GM12873 (cell line): ENCODE measurements around the gene TLE5.

ENCODE experiments used
- TF ChIP-seq, protein P1 (sequence below): IDR thresholded peaks from 2 replicates; pipeline ENCODE4 v1.5.1; 2012; ENCODE audit warnings: low read depth, mild to moderate bottlenecking, moderate library complexity, low read length, control low read depth; ENCODE audit not compliant: insufficient read depth; ENCODE audit errors: missing control alignments

Gene TLE5

DNA sequence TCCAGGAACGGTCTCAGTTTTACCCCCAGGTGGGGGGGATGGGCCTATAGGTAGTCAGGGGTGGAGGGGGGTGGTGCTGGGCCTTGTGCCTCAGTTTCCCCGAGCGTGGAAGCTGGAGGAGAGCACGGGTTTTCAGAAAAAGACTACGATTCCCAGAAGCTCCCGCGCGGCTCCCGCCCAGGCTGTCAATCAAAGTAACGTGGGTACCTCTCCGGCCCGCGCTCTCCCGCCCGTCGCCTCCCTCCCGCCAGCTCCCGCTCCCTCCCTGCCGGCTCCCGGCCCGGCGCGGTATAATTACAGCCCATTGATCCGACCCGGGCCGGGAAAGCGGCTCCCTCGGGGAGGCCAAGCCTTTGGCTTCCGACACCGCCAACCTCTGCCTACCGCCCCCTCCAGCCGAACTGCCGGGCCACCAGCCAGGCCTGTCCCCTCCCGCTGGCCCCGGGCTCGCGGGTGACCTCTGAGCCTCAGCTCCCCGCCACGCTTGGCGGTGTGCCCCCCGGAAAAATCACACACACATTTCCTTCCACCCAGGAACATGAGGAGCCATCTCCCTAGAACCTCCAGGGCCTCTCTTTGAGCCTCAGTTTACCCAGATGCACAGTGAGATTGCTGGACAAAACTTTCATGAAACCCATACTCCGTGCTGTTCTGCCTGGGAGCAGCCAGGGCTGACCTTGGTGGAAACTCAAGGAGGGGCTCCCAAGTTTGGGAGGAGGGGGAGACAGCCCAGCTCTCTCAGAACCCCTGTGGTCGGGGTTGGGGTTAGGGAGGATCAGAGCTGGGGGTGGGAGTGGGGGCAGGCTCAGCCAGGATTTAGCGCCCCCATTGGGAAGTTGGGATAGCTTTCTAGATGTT is 25.9 kb downstream of the TLE5 start:
- TF ChIP-seq, protein P1, sequence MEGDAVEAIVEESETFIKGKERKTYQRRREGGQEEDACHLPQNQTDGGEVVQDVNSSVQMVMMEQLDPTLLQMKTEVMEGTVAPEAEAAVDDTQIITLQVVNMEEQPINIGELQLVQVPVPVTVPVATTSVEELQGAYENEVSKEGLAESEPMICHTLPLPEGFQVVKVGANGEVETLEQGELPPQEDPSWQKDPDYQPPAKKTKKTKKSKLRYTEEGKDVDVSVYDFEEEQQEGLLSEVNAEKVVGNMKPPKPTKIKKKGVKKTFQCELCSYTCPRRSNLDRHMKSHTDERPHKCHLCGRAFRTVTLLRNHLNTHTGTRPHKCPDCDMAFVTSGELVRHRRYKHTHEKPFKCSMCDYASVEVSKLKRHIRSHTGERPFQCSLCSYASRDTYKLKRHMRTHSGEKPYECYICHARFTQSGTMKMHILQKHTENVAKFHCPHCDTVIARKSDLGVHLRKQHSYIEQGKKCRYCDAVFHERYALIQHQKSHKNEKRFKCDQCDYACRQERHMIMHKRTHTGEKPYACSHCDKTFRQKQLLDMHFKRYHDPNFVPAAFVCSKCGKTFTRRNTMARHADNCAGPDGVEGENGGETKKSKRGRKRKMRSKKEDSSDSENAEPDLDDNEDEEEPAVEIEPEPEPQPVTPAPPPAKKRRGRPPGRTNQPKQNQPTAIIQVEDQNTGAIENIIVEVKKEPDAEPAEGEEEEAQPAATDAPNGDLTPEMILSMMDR = no peak

DNA sequence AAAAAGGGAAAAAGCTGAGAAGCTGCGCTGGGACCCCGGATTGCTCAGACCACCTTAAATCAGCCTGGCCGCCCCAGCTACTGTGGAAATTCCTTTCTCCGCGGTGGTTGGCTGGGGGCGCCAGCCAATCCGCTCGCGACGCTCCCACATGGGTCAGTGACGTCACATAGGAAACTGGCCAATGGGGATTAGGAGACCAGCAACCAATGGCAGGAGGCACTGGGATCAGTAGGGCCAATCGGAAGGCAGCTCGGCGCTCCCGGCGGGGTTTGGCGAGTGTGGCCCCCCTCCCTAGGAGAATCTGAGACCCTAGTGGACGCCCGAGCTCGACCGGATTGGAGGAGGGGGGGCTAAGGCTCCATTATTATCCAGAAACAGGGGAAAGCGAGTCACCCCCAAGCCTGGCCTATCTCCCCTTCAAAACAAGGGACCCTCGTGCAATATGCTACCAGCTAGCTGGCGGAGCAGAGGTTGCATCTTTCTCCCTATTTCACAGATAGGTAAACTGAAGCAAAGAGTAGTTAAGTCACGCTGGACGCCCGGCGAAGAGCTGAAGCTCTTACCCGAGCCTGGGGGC is 26.7 kb downstream of the TLE5 start:
- TF ChIP-seq, protein P1 = no peak

DNA sequence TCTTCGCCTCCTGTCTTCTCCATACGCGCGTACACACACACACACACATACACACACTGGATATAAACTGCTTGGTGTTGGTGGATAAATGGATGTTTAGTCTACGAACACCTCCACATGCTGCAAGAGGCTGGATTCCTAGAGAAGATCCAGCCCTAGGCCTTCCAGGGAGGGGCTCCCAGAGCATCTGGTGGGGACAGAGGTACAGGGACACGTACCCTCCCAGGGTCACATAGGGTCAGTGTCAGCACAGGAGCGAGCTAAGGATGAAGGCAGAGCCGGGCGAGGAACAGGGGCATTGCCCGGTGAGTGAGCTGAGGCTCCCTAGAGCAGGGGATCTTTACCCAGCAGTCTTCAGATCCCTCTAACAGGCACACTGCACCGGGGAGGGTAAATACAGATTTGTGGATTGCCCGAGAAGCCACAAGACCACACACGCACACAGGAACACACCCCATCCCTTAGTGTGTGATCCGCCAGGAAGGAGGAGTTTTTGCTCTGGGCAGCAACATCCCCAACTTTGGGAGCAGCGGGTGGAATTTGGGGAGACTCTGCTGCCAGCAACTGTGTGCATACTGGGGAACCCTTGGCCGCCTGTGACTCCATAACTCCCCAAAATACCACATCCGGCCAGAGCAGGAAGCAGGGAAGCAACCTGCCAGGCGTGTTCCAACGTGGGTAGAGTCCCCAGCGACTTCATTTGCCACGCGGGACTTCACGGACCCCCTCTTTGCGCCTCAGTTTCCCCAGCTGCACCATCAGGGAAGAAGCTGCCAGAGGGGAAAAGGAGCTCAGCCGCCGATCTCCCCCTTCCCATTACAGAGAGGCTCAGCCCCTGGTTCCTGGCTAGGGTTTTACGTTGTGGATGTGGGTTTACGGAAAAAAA is 27.4 kb downstream of the TLE5 start:
- TF ChIP-seq, protein P1 = no peak

DNA sequence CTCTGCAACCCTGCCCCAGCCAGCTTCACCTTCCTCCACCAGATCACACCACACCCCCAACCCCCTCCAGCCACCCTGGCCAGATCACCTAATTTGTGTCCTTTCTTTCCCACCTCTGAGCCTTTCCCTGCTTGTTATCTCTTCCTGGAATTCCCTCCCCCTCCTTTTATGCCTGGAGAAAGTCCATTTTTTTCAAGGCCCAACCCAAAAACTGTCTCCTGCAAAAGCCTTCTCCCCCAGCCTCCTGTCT is 28.0 kb downstream of the TLE5 start:
- TF ChIP-seq, protein P1 = no peak

DNA sequence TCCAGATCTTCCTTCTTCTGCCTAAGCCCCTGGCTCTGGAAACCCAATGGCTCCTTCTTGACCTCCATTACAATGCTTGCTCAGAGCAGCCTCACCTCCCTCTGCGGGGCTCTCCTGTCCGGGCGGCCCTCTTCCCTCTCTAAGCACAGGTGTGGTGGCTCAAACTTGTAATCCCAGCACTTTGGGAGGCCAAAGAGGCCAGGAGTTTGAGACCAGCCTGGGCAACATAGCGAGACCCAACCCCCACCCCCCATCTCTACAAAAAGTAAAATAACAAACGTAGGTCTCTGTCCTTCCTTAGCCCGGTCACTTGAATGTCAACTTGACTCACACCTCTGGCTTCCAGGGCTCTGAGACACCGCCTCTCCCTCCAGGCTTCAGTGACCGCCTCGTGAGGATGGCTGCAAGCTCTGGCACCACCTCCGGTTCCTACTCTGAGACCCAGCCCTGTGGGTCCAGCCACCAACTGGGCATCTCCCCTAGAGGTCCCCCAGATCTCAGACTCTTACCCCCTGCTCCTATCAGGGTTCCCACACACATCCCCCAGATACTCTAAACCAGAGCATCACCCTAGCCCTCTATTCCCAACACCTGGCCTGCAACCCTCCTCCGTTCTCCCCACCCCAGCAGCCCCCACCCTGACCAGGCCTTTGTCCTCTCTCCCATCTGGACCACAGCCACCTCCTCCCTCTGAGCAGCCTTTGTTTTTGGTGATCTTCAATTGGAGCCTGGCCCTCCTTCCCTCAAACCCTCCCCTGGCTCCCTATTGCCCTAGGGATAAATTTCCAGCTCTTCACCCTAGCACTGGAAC is 28.5 kb downstream of the TLE5 start:
- TF ChIP-seq, protein P1 = no peak

DNA sequence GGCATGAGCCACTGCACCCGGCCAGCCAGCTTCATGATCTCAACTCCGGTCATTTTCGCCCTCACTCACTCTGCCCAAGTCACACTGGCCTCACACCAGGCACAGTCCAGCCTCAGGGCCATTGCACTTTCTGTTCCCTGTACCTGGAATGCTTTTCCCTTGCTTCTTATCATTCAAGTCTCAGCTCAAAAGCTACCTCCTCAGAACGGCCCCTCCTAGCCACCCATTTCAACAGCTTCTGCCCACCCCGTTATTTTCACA is 30.8 kb downstream of the TLE5 start:
- TF ChIP-seq, protein P1 = no peak
